Spinal cord (tissue), 10 donors: ENCODE data around the gene IHH. TPM values are rescaled to one million over a fixed set of nuclear protein-coding genes. Genes with fewer than 3 reads are reported as not detected.

ENCODE experiments used
- DNase-seq, 6 donors: peaks; one replicate each; pipeline versions ENCODE4 v3.0.0 to v3.0.0-alpha.2; 2013 to 2015; ENCODE audit warnings: low spot score in 6 of 6, low read depth in 4 of 6
- H3K27ac ChIP-seq: one replicate; pipeline ENCODE4 v1.5.1; 2013; ENCODE audit warnings: low read depth, low read length, control low read depth
- H3K27me3 ChIP-seq: one replicate; pipeline ENCODE4 v1.6.1; 2013; ENCODE audit warnings: low read length; ENCODE audit not compliant: control insufficient read depth, insufficient read depth
- H3K36me3 ChIP-seq: one replicate; pipeline ENCODE4 v1.6.1; 2013; ENCODE audit warnings: low read length; ENCODE audit not compliant: control insufficient read depth, insufficient read depth
- H3K4me1 ChIP-seq: one replicate; pipeline ENCODE4 v1.6.1; 2013; ENCODE audit warnings: low read length; ENCODE audit not compliant: control insufficient read depth, insufficient read depth
- H3K4me3 ChIP-seq: one replicate; pipeline ENCODE4 v1.5.1; 2013; ENCODE audit warnings: low read depth, low read length, control low read depth
- H3K9me3 ChIP-seq: one replicate; pipeline ENCODE4 v1.6.1; 2013; ENCODE audit warnings: low read length; ENCODE audit not compliant: control insufficient read depth, insufficient read depth
- WGBS: methylation state at CpG from one replicate; pipeline ENCODE4 v1.1.5; 2013; ENCODE audit warnings: missing lambda C conversion rate; ENCODE audit not compliant: insufficient coverage; 5-methylcytosine and 5-hydroxymethylcytosine counted together
- long read RNA-seq, 4 donors: transcript quantifications; one replicate each; lab custom pipeline, GENCODE V29; 2026
- polyA plus RNA-seq, 2 donors: library from polyadenylated mRNA; unstranded; fragments of 120-200 nt; gene quantifications; one replicate each; pipeline ENCODE4 v1.2.1, GENCODE V29; 2013; ENCODE audit not compliant: insufficient read length in 2 of 2
- total RNA-seq, 2 donors: library from RNA; depleted of rRNA in 1 of 2; stranded (reverse); fragments of 120-200 nt in 1 of 2; fragments of >200 nt in 1 of 2; gene quantifications; one replicate each; pipeline versions ENCODE4 v1.2.3 to v1.2.4, GENCODE V29; 2013 to 2014
- donor health status: healthy.

IHH gene
- total RNA-seq (under 1 TPM; 0.28 to 0.30 TPM), polyA plus RNA-seq (under 1 TPM; 0.39 to 0.59 TPM)
- long read RNA-seq, donor 1, result 0 reads
- long read RNA-seq, donor 2, result 0 reads
- long read RNA-seq, donor 3, result 0 reads
- long read RNA-seq, donor 4, partial matches to known transcripts, result 0 of 2 reads
- long read RNA-seq, donor 4, other reads (novel, unspliced or antisense), result 0 of 2 reads

GRCh38 chr2:219060821-219061791 lies at the start of gene IHH:
Gene IHH (minus strand): TSS chr2:219060921. CDS start chr2:219060467, 454 bp downstream.
- 0% methylated on average over 73 of the region's 76 CpGs for WGBS
- Histone ChIP-seq H3K27me3 (peaks cover 74% of the 10 kb centered on the region), H3K36me3 (no peaks in the 10 kb centered on the region), H3K9me3 (no peaks in the 10 kb centered on the region), H3K27ac (no peak within 1 kb of the TSS), H3K4me3 (no peak within 1 kb of the TSS), H3K4me1 (peaks cover 40% of the 10 kb centered on the region)
- DNase-seq, result no peak

- WGBS, result no CpG with 5 or more reads among the region's 3 CpGs
- Histone ChIP-seq H3K27me3 (peaks cover 6% of the 10 kb centered on the region), H3K27ac (no peak overlapping the region), H3K9me3 (no peaks in the 10 kb centered on the region), H3K4me1 (peaks cover 3% of the 10 kb centered on the region), H3K36me3 (no peaks in the 10 kb centered on the region), H3K4me3 (no peak overlapping the region)
- peak in 2 of 6 donors; percentile 5 to 20 for DNase-seq
These were observed 48.8 kb upstream of the IHH start for GRCh38 chr2:219109471-219109870.

GRCh38 chr2:219107758-219108157 lies 47.0 kb upstream of the IHH start:
- WGBS, result 69% methylated on average over 3 of the region's 8 CpGs
- Histone ChIP-seq H3K27me3 (peaks cover 6% of the 10 kb centered on the region), H3K9me3 (no peaks in the 10 kb centered on the region), H3K36me3 (no peaks in the 10 kb centered on the region), H3K4me1 (peaks cover 3% of the 10 kb centered on the region), H3K27ac (no peak overlapping the region), H3K4me3 (no peak overlapping the region)
- no peak for DNase-seq

GRCh38 chr2:219106251-219106650 lies 45.5 kb upstream of the IHH start:
- Histone ChIP-seq H3K9me3 (no peaks in the 10 kb centered on the region), H3K27ac (no peak overlapping the region), H3K4me1 (peaks cover 3% of the 10 kb centered on the region), H3K36me3 (no peaks in the 10 kb centered on the region), H3K4me3 (no peak overlapping the region), H3K27me3 (no peaks in the 10 kb centered on the region)
- 64% methylated on average over 2 of the region's 3 CpGs for WGBS
- DNase-seq, result no peak

GRCh38 chr2:219104107-219105035 lies 43.6 kb upstream of the IHH start:
- no peak overlapping the region for H3K4me3 ChIP-seq
- no peaks in the 10 kb centered on the region for H3K27me3 ChIP-seq
- WGBS, result 82% methylated on average over 1 of the region's 4 CpGs
- no peaks in the 10 kb centered on the region for H3K9me3 ChIP-seq
- H3K4me1 ChIP-seq, result peaks cover 2% of the 10 kb centered on the region
- H3K27ac ChIP-seq, result no peak overlapping the region
- H3K36me3 ChIP-seq, result no peaks in the 10 kb centered on the region
- DNase-seq, result peak in 2 of 6 donors; percentile 20 to 22

GRCh38 chr2:219099329-219099728 lies 38.6 kb upstream of the IHH start:
- H3K4me1 ChIP-seq, result no peaks in the 10 kb centered on the region
- no CpG with 5 or more reads among the region's 1 CpG for WGBS
- no peak overlapping the region for H3K27ac ChIP-seq
- no peaks in the 10 kb centered on the region for H3K9me3 ChIP-seq
- no peak for DNase-seq
- no peaks in the 10 kb centered on the region for H3K36me3 ChIP-seq
- no peaks in the 10 kb centered on the region for H3K27me3 ChIP-seq
- H3K4me3 ChIP-seq, result no peak overlapping the region

- H3K4me3 ChIP-seq, result no peak overlapping the region
- DNase-seq, result no peak
- no peaks in the 10 kb centered on the region for H3K4me1 ChIP-seq
- H3K27me3 ChIP-seq, result no peaks in the 10 kb centered on the region
- no CpG with 5 or more reads among the region's 1 CpG for WGBS
- H3K36me3 ChIP-seq, result no peaks in the 10 kb centered on the region
- H3K27ac ChIP-seq, result no peak overlapping the region
- no peaks in the 10 kb centered on the region for H3K9me3 ChIP-seq
These were observed 34.8 kb upstream of the IHH start for GRCh38 chr2:219095406-219095935.

- H3K27ac ChIP-seq, result no peak overlapping the region
- H3K36me3 ChIP-seq, result no peaks in the 10 kb centered on the region
- no peaks in the 10 kb centered on the region for H3K9me3 ChIP-seq
- no peak overlapping the region for H3K4me3 ChIP-seq
- H3K4me1 ChIP-seq, result no peaks in the 10 kb centered on the region
- no peaks in the 10 kb centered on the region for H3K27me3 ChIP-seq
- 50% methylated on average over 1 of the region's 3 CpGs for WGBS
- DNase-seq, result no peak
These were observed 33.5 kb upstream of the IHH start for GRCh38 chr2:219094171-219094570.
